HG03066 (cell line): ENCODE measurements around the gene GALC.
"Not testable (repeated sequence)": the region's sequence is repeated elsewhere in the genome, so short reads cannot be mapped to it uniquely, and the experiment has no call there.

Source experiments
- ATAC-seq: cut with Tn5 transposase; IDR thresholded peaks from one replicate; pipeline ENCODE4 v1.9.1; 2021; ENCODE audit warnings: low read depth; ENCODE audit not compliant: unreplicated experiment

Gene GALC

GRCh38 chr14:87992718-87993628 lies at the start of gene GALC:
Gene GALC (minus strand): TSS chr14:87993182. CDS start chr14:87993164, 18 bp downstream.
- ATAC-seq, result peak; percentile 84

GRCh38 chr14:88040146-88040545 lies 47.2 kb upstream of the GALC start:
- ATAC-seq, result no peak

- ATAC-seq, result no peak
These were observed 46.2 kb upstream of the GALC start for GRCh38 chr14:88039197-88039596.

GRCh38 chr14:88037325-88037724 lies 44.3 kb upstream of the GALC start:
- no peak for ATAC-seq

- ATAC-seq, result no peak
These were observed 43.4 kb upstream of the GALC start for GRCh38 chr14:88036422-88036821.

GRCh38 chr14:88034076-88034475 lies 41.1 kb upstream of the GALC start:
- no peak for ATAC-seq

GRCh38 chr14:88032373-88032772 lies 39.4 kb upstream of the GALC start:
- no peak for ATAC-seq

GRCh38 chr14:88030892-88031291 lies 37.9 kb upstream of the GALC start:
- no peak for ATAC-seq

GRCh38 chr14:88030079-88030478 lies 37.1 kb upstream of the GALC start:
- ATAC-seq, result no peak

GRCh38 chr14:88029500-88029899 lies 36.5 kb upstream of the GALC start:
- no peak for ATAC-seq

GRCh38 chr14:88026890-88027289 lies 33.9 kb upstream of the GALC start:
- ATAC-seq, result peak; percentile 57

- ATAC-seq, result no peak
These were observed 32.3 kb upstream of the GALC start for GRCh38 chr14:88025313-88025712.

- ATAC-seq, result not testable (repeated sequence)
These were observed 31.5 kb upstream of the GALC start for GRCh38 chr14:88024252-88025086.

GRCh38 chr14:88023658-88024187 lies 30.7 kb upstream of the GALC start:
- ATAC-seq, result no peak

- ATAC-seq, result no peak
These were observed 24.6 kb upstream of the GALC start for GRCh38 chr14:88017535-88017934.

- no peak for ATAC-seq
These were observed 23.8 kb upstream of the GALC start for GRCh38 chr14:88016768-88017167.

- ATAC-seq, result peak; percentile 86
These were observed 20.9 kb upstream of the GALC start for GRCh38 chr14:88013750-88014349.

GRCh38 chr14:88012495-88012894 lies 19.5 kb upstream of the GALC start:
- no peak for ATAC-seq

- ATAC-seq, result no peak
These were observed 17.3 kb upstream of the GALC start for GRCh38 chr14:88010331-88010730.

- no peak for ATAC-seq
These were observed 16.5 kb upstream of the GALC start for GRCh38 chr14:88009486-88009885.
